Superior temporal gyrus (tissue), 1 donor: Measurements from ENCODE around the gene C1QTNF8.

Source experiments
- DNase-seq: peaks from one replicate; pipeline ENCODE4 v3.0.0-alpha.2; 2016; ENCODE audit errors: extremely low spot score

C1QTNF8 gene

DNA sequence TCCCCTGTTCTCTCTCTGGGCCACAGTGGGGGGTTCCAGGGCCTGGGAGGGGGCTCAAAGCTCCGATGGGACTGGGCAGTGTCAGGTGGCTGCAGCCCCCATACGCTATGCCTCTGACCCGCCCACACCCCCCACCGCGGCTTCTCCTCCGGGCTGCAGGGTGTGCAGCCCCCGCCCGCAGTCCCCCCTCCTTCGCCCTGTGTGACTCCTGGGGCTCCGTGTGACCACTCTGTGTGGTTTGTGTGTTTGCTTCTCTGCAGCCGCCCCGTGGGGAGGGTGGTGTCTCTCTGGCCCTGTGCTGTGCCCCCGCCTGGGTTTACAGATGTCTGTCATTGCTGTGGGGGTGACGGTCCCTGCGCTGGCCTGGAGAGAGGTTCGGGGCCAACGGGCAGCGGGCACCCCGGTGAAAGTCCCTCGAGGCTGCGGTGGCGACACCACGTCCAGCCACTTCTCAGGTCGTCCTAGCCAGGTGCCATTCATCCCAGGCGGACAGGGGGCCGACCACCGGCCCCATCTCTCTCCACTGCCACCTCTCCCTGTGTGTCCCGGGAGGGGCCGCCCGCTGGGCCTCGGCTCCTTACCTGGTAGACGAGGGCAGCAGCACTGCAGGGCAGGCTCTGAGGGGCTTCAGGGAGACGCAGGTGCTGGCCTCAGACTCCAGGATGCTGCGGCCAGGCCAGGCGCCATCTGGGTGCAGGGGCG is 18.0 kb downstream of the C1QTNF8 start:
- DNase-seq: no peak

DNA sequence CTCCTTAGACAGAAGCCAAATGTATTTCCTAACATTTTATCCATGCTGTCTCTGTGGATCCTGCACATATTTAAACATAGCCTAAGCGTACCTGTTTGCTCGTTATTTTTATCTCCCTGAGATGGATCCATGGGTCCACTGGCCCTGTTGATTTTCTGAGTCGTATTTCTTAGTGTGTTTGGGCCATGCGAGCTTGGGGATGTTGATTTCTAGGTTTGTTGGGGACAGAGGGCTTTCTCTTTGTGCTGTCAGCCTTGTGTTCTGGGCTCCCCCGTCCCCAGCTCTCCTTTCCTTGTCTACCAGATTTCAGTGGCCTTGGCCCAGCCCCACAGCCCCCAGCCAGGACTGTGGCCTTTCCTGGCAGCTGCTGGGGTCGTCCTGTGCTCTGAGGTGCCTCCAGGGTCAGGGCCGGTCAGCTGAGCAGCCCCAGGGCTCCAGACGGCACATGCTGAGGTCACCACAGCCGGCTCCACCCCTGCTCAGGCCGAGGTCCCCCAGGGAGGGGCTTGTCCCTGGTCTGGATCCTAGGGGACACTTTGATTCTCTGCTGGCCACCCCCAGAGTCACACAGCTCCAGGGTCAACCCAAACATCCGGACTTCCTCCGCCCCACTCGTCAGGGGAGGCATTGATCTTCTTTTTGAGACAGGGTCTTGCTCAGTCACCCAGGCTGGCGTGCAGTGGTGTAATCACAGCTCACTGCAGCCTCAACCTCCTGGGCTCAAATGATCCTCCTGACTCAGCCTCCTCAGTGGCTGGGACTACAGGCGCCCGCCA is 19.1 kb downstream of the C1QTNF8 start:
- DNase-seq: no peak

DNA sequence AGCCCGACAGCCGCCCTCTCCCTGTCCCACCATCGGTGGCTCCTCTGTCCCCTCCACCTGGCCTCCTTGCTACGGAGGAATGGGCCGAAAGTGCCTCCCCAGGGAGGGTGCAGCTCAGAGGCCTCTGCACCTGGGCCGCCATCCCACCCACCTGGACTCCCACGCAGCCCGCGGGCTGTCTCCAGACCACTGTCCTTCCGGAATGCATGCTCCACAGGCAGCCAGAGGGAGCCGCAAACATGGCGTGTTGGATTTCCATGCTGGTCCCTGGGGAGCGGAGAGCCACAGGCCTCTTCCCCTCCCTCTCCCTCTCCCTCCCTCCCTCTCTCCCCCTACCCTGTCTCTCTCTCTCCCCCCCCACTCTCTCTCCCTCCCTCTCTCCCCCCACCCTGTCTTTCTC is 20.5 kb downstream of the C1QTNF8 start:
- DNase-seq: no peak

DNA sequence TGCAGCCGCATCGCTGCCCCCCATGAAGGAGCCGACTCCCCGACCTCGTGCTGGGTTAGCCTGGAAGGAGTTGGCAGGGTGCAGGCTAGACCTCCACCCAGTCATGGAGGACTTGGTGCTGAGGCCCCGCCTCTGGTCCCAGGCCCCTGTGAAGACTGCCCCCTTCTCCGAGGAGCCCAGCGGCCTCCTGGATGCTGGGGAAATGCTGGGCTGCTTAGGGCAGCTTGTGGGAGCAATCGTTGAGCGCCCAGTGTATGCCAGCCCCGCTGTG is 21.7 kb downstream of the C1QTNF8 start:
- no peak for DNase-seq

DNA sequence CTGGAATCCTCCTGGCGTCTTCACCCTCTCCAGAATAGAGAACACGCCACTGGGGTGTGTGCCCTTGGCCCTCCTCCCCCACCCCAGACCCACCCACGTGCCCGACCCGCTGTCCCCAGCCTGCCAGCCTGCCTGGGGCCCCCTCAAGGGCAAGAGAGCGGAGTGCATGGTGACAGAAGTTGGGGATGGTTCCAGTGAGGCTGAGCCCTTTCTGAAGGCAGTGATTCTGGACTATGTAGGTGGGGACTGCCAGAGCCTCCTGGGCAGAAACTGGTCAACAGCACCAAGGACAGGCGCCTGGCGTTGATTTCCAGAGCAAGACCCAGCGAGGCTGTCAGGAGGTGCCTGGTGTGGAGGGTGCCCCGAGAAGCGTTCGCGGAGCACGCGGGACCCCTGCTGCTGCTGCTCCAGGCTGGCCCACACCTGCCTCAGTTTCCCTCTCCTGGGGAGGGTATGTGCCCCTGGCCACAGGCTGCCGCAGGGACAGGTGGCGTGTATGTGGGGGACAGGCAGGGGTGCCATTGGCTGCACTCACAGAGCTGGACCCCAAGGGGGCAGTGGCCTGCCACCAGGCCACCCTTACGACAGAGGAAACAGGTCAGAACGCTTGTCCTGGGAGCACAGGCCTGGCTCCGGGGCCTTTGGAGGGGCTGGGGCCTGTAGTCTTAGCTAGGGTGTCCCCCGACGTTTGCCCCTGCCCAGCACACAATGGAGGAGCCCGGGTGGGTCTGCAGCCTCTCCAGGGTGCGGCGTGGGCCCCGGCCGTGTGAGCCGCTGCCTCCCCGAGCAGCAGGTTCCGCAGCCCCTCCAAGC is 22.3 kb downstream of the C1QTNF8 start:
- DNase-seq: no peak

DNA sequence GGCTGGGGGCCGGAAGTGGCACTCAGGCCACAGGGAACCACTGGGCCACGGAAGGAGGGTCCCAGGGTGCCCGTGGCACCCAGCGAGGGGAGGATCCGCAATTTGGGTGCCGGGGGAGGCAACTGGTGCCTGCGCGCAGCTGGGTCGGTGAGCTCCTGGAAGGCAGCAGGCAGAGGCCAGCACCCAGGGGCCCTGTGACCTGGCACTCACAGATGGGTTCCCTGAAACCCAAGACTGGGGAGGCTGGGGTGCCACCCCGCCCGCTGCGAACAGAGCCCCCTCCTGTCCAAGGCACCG is 22.8 kb downstream of the C1QTNF8 start:
- DNase-seq: no peak

DNA sequence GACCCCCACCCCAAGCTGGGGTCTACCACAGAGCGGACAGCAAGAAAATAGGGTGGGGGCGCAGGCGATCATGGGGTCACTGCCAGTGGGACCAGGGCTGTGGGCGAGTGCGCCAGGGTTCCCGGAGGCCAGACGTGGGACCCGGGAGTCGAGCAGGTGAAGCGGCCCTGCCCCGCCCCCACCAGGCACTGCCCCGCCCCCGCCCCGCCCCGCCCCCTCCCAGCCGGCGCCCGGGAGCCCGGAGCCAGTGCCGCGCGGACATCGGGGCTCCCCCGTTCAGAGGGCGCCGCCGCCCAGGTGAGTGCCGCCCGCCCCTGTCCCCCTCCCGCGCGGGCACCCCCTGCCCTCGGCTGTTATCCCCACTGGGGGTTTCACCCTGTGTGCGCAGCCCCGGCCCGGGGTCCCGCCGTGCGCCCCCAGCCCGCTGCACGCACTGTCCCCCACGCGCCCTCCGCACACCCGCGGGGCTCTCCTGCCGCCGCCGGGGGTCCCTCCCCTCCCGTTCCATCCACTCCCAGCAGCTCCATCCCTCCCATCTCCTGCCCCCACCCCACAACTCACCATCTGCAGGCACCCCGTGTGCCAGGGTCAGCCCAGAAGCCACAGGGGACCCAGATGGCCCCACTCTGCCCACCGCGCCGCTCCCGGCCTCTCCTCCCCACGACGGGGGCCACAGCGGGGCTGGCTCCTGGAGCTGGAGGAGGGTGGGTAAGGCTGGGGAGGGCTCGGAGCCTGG is 23.4 kb downstream of the C1QTNF8 start, which contains the start of gene SSTR5:
Gene SSTR5, plus strand, starts transcription at position 222 of the 736 bp plus-strand sequence. CDS start 6,122 bp downstream, outside the sequence.
- DNase-seq: no peak

DNA sequence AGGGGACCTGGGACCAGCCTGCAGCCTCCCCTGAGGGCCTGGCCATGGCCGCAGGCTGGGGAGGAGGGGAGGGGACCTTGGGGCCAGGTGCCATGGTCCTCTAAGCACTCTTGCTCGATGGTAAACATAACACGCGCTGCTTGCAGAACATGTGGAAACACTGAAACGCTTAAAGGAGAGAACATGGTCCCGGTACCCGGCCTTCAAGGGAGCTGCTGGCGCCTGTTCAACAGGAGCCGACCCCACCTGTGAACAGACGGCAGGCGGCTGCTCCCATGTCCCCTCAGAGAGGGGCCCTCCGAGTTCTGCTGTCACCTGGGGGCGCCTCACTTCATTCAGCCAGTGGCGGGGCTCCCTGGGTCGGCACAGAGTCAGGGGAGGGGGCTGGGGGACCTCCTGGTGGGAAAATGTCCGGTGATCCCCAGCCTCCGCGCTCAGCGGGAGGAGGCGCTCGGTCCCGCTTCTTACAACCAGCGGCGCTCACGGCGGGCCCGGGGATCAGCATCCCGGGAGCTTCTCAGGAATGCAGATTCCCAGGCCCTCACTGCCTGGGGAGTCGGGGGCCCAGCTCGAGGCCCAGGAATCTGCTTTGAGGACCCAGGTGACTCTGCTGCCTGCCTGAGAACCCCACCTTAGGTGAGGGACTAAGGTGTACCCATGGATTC is 24.4 kb downstream of the C1QTNF8 start:
- no peak for DNase-seq

DNA sequence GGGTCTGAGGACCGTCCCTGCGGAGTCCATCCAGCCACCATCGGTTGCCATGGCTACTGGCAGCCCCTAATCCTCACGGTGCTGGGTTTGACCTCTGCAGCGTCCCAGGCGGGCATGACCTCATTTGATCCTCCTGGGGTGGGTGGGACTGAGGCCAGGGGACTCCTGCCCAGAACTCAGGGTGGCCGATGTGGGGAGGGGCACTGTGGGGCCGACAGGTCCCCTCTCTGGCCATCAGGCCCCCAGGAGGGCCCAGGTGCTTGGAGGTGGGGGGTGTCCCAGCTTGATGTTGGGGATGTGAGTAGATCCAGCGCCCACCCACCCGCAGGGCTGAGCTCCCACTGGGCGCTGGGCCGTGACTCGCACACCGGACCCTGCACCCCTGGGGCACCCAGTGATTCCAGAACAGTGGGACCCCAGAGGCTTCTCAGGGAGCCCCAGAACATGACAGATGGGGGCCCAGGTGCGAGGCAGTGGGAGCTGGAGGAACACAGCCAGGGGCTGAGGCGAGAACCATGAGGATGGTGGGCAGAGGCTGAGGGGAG is 25.1 kb downstream of the C1QTNF8 start:
- no peak for DNase-seq

DNA sequence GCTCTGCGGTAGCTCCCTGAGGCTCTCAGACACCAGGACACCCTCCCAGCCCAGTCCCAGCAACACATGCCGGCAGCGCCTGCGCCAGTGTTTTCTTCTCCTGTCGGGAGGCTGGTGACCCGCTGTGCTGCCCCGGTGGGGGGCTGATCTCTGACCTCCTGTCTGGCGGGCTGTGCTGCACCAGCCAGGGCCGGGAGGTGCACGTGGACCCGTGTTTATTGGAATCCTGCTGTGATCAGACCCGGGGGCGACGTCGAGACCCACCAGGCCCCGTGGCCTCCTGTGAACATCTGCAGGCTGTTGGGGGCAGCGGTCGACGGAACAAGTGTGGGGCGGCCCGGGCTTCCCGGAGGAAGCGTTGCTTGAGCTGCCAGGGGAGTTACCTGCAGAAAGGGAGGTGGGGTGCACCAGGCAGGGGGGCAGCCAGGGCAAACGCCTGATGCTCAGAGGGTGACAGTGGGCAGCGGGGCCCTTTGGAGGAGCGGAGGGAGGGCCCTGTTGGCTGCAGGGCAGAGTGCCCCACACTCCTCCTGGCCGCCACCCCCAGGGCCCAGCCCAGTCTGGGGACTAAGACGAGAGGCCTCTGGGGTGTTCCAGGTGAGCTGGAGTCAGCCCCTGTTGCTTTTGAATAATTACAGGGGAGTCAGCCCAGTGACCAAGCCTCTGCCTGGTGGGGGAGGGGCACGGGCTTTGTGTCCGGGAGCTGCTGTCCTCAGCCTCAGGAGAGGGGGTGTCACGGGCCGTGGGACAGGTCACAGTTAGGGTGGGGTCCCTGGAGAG is 25.8 kb downstream of the C1QTNF8 start:
- no peak for DNase-seq

DNA sequence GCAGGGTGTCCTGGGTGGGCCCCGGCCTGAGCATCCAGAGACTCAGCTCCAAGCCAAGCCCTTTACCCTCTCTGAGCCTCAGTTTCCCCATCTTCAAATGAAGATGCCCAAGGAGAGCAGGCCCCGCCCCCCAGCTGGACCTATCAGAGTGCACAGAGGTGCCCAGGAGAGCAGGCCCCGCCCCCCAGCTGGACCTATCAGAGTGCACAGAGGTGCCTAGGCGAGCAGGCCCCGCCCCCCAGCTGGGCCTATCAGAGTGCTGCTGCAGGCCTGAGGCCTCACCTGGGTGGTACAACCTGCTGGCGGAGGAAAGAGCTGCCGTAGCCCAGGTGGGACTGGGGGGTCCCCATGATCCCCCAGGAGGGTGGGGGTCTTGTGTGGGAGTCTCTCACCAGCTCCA is 26.9 kb downstream of the C1QTNF8 start:
- DNase-seq: no peak

DNA sequence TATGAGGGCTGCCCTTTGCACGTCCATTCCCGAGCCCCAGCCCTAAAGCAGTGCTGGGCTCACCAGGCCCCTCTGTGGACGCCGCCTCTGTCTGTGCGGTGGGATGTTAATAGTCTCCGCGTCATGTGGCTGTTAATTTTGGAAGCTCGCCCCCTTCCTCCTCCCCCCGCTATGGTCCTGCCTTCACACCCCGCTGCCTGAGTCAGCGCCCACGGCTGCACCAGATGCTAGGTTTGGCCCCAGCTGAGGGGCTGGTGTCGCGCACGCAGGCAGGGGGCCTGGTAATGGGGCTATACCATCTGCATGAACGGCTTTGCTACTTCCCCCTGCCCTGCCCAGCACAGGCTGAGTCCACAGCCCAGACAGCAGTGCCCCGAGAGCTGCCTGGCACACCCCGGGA is 27.6 kb downstream of the C1QTNF8 start:
- DNase-seq: no peak

DNA sequence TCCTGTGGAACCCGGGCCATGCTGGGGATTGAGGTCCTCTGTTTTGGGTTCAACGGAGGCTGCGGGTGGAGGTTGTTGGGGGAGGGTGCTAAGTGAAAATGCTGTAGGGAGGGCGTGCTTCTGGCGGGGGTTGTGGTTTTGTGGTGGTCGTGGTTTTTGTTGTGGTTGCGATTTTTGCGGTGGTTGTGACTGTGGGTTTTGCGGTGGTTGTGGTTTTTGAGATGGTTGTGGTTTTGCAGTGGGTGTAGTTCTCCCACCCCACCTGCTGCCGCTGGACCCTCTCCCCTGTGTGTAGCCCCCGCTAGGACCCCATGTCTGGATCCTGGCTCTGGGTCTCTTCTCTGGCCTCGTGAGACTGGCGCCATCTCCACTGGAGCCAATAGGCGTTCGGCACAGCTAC is 28.4 kb downstream of the C1QTNF8 start:
- no peak for DNase-seq

DNA sequence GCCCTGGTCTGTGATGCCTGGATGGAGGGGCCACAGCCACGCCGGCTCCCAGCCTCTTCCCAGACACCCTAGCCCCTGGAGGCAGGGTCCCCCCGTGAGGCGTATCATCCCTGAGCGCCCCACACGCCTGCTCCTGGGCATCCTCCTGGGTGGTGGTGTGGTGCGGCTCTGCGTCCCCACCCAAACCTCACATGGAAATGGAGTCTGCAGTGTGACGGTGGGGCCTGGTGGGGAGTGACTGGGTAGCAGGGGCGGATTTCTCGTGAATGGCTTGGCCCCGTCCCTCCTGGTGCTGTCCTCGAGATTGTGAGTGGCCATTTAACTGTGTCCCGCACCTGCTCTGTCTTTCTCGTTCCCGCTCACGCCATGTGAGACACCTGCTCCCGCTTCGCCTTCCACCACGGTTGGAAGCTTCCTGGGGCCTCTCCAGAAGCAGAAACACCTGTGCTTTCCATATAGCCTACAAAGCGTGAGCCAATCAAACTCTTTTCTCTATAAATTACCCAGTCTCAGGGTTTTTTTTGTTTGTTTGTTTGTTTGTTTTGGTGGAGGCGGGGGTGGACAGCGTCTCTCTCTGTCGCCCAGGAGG is 29.4 kb downstream of the C1QTNF8 start:
- DNase-seq: no peak

DNA sequence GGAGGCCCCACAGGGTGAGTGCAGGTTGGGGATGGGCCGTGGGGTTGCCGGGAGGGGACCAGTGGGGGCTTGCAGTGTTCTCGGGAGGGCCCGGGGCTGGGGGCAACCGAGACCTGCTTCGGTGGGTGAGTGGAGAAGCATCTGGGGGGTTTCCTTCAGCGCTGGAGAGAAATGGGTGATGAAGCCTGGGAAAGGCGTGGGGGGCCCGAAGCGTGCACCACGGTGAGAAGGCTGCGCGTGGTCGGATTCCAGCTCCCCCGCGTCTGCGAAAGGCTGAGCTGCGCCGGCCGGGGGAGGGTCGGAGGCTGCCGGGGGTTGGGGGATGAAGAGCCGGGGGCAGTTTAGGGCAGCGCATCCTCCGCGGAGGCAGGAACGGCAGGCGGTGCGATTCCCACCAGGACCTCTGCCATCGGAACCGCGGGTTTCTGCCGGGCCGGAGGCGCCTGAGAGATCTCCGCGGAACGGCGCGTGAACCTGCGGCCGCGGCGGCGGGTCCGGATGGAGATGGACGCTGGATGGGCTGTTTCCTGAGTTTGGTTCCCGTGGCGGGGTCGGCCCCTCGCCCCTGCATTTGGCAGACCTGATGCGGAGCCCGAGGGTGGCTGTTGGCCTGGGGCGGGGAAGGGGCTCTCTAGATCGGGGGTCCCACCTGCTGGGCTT is 30.4 kb downstream of the C1QTNF8 start:
- DNase-seq: no peak

DNA sequence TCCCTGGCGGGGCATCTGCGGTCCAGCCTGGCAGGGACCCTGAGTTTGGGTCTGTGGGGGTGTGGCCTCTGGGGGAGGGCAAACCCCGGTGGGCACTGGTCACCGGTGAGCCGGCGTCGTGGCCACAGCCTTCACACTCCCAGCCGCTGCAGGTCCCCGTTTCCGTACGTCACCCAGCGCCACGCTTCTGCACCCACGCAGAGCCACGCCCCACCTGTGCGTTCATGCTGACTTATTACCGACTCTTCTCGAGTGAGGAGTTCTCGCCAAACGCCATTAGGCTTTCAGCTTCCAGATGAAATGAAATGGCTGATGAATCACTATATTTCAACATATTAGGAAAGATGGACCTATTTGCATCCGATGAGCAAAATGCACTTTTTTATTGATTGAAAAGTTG is 32.3 kb downstream of the C1QTNF8 start:
- no peak for DNase-seq

DNA sequence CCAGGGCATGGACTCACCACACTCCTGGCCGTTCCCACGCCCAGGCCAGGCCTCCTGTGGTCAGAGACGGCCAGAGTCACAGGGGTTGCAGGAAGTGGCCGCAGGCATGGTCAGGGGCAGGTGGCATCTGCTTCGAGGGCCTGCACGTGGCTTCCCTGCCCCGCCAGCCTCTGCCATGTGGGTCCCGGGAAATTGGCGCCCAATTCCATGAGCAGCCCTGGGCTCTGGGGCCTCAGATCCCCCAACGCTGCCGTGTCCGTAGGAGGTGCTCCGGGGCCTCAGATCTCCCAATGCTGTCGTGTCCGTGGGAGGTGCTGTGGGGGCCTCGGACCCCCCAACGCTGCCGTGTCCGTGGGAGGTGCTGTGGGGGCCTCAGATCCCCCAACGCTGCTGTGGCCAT is 33.1 kb downstream of the C1QTNF8 start:
- no peak for DNase-seq

DNA sequence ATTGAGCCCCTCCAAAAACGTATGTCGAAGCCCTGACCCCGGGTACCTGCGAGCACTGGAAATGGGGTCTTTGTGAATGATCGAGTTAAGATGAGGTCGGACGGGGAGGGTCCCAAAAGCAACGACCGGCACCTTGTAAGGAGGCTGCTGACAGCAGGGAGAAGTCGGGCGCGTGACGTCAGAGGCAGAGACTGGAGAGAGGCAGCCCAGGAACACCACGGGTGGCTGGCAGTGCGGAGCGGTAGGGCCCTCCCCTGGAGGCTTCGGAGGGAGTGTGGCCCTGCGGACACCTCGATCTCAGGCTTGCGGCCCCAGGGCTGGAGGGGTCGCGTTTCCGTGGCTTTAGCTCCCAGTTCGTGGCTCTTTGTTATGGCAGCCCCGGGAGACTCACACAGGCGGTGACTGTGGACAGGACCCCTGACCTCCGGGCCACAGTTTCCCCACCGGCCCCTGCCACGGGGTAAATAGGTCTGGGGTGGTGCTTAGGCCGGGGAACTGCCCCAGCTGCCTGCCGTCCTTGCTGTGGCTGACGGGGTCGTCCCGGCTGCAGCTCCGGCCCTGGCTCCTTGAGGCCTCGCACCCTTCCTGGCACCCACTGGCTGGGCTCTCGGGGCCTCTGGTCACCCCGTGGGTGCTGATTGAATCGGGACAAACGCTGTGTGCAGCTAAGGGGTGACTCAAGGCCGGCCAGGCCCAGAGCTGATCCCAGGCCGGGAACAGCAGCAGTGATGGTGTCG is 34.1 kb downstream of the C1QTNF8 start:
- DNase-seq: no peak
